Measurements from ENCODE around the gene GLMN.

Gene GLMN

GRCh38 chr1:92230736-92231135, 68.1 kb downstream of the GLMN start:
- Histone ChIP-seq H3K27me3 (replicated peaks; ENCODE audit: control insufficient read depth, insufficient read depth, low read length) (no peaks in the 10 kb centered on the region), H3K36me3 (ENCODE audit: control insufficient read depth, insufficient read depth, low read length) (no peaks in the 10 kb centered on the region), H3K4me3 (replicated peaks; ENCODE audit: low read depth, low read length) (no peak overlapping the region)
- no peak for TF ChIP-seq CTCF (IDR thresholded peaks at IDR 0.05; ENCODE audit: insufficient read depth, low read length, poor library complexity, severe bottlenecking)
- no peak for DNase-seq (ENCODE audit: extremely low read depth, insufficient read length)

GRCh38 chr1:92228401-92228800, 70.4 kb downstream of the GLMN start:
- no peak for TF ChIP-seq CTCF (IDR thresholded peaks at IDR 0.05; ENCODE audit: insufficient read depth, low read length, poor library complexity, severe bottlenecking)
- no peak for DNase-seq (ENCODE audit: extremely low read depth, insufficient read length)
- no peaks in the 10 kb centered on the region for H3K27me3 ChIP-seq (replicated peaks; ENCODE audit: control insufficient read depth, insufficient read depth, low read length)

GRCh38 chr1:92219028-92219427, 79.8 kb downstream of the GLMN start:
- DNase-seq (ENCODE audit: extremely low read depth, insufficient read length) = no peak
- Histone ChIP-seq H3K4me3 (replicated peaks; ENCODE audit: low read depth, low read length) (no peak overlapping the region), H3K27me3 (replicated peaks; ENCODE audit: control insufficient read depth, insufficient read depth, low read length) (no peaks in the 10 kb centered on the region), H3K36me3 (ENCODE audit: control insufficient read depth, insufficient read depth, low read length) (no peaks in the 10 kb centered on the region)
- TF ChIP-seq CTCF (IDR thresholded peaks at IDR 0.05; ENCODE audit: insufficient read depth, low read length, poor library complexity, severe bottlenecking) = no peak

More at GRCh38 chr1:92228401-92228800, 70.4 kb downstream of the GLMN start:
- no peak overlapping the region for H3K4me3 ChIP-seq (replicated peaks; ENCODE audit: low read depth, low read length)
- no peaks in the 10 kb centered on the region for H3K36me3 ChIP-seq (ENCODE audit: control insufficient read depth, insufficient read depth, low read length)

- no peak for TF ChIP-seq CTCF (IDR thresholded peaks at IDR 0.05; ENCODE audit: insufficient read depth, low read length, poor library complexity, severe bottlenecking)
- H3K27me3 ChIP-seq (replicated peaks; ENCODE audit: control insufficient read depth, insufficient read depth, low read length) = no peaks in the 10 kb centered on the region
- no peak overlapping the region for H3K4me3 ChIP-seq (replicated peaks; ENCODE audit: low read depth, low read length)
- H3K36me3 ChIP-seq (ENCODE audit: control insufficient read depth, insufficient read depth, low read length) = no peaks in the 10 kb centered on the region
- DNase-seq (ENCODE audit: extremely low read depth, insufficient read length) = no peak
Observed at GRCh38 chr1:92218559-92218958, 80.2 kb downstream of the GLMN start.

GRCh38 chr1:92217721-92218120, 81.1 kb downstream of the GLMN start, which contains the start of gene C1orf146:
TSS of gene C1orf146 (plus strand) at chr1:92217915. CDS start at chr1:92231421, 13,506 bp downstream.
- Histone ChIP-seq H3K27me3 (replicated peaks; ENCODE audit: control insufficient read depth, insufficient read depth, low read length) (no peaks in the 10 kb centered on the region), H3K36me3 (ENCODE audit: control insufficient read depth, insufficient read depth, low read length) (no peaks in the 10 kb centered on the region), H3K4me3 (replicated peaks; ENCODE audit: low read depth, low read length) (no peak within 1 kb of the TSS)
- no peak for TF ChIP-seq CTCF (IDR thresholded peaks at IDR 0.05; ENCODE audit: insufficient read depth, low read length, poor library complexity, severe bottlenecking)
- DNase-seq (ENCODE audit: extremely low read depth, insufficient read length) = no peak

- DNase-seq (ENCODE audit: extremely low read depth, insufficient read length) = no peak
- no peak for TF ChIP-seq CTCF (IDR thresholded peaks at IDR 0.05; ENCODE audit: insufficient read depth, low read length, poor library complexity, severe bottlenecking)
- no peak overlapping the region for H3K4me3 ChIP-seq (replicated peaks; ENCODE audit: low read depth, low read length)
- H3K27me3 ChIP-seq (replicated peaks; ENCODE audit: control insufficient read depth, insufficient read depth, low read length) = no peaks in the 10 kb centered on the region; the same call in 1 of the 2 replicates
- H3K36me3 ChIP-seq (ENCODE audit: control insufficient read depth, insufficient read depth, low read length) = no peaks in the 10 kb centered on the region
Observed at GRCh38 chr1:92211166-92211565, 87.6 kb downstream of the GLMN start.
